WTC11 (cell line): Measurements from ENCODE around the gene GPS2. TPM values are rescaled to one million over a fixed set of nuclear protein-coding genes. Genes with fewer than 3 reads are reported as not detected.

Experiments used
- ATAC-seq: fragments of 200-7000 bp; cut with Tn5 transposase; 2 replicates; pipeline ENCODE4 v1.10.0; 2021; ENCODE audit warnings: mild to moderate bottlenecking, moderate library complexity
- CTCF ChIA-PET: fragments of 300-600 bp; sonication (Branson Sonifier 250); formaldehyde crosslinking; loops from one replicate; lab custom pipeline; 2021; ENCODE audit warnings: antibody characterized with exemption; lab: Charles Lee
- POLR2A ChIA-PET: fragments of 350-600 bp; sonication (Branson Sonifier 250); formaldehyde crosslinking; loops from one replicate; lab custom pipeline; 2021; ENCODE audit warnings: antibody characterized with exemption; lab: Charles Lee
- DNase-seq: peaks from one replicate; pipeline ENCODE4 v3.0.0; 2021; ENCODE audit warnings: low spot score
- H3K27ac Mint-ChIP-seq: 2 replicates; pipeline ENCODE4 v1.8.0; 2021; ENCODE audit warnings: mixed read lengths
- H3K27me3 Mint-ChIP-seq: 2 replicates; pipeline ENCODE4 v1.8.0; 2021; ENCODE audit warnings: low read depth, mild to moderate bottlenecking, moderate library complexity, mixed read lengths
- H3K36me3 Mint-ChIP-seq: 2 replicates; pipeline ENCODE4 v1.8.0; 2021; ENCODE audit warnings: mixed read lengths
- H3K4me1 Mint-ChIP-seq: 2 replicates; pipeline ENCODE4 v1.8.0; 2022; ENCODE audit warnings: mixed read lengths
- H3K4me3 Mint-ChIP-seq: 2 replicates; pipeline ENCODE4 v1.8.0; 2021; ENCODE audit warnings: mild to moderate bottlenecking, moderate library complexity, mixed read lengths
- H3K9me3 Mint-ChIP-seq: 2 replicates; pipeline ENCODE4 v1.8.0; 2021; ENCODE audit warnings: mixed read lengths
- AR ChIP-seq: fragments of 250-450 bp; sonication (Bioruptor Pico); IDR thresholded peaks from 2 replicates; pipeline ENCODE4 v1.9.0; 2021; ENCODE audit warnings: mild to moderate bottlenecking
- CBFB ChIP-seq: sonication (generic); formaldehyde crosslinking; IDR thresholded peaks from 2 replicates; pipeline ENCODE4 v1.8.1; 2022; ENCODE audit warnings: mild to moderate bottlenecking, low read depth, missing genetic modification reagents
- CTCF ChIP-seq: fragments of 200-600 bp; IDR thresholded peaks from 2 replicates; pipeline ENCODE4 v1.8.0; 2022; ENCODE audit warnings: antibody characterized with exemption
- E2F4 ChIP-seq: sonication (generic); formaldehyde crosslinking; IDR thresholded peaks from 2 replicates; pipeline ENCODE4 v1.8.1; 2022; ENCODE audit warnings: low read depth, mild to moderate bottlenecking, moderate library complexity, missing genetic modification reagents, borderline replicate concordance
- ESRRA ChIP-seq: sonication (generic); formaldehyde crosslinking; IDR thresholded peaks from 2 replicates; pipeline ENCODE4 v1.8.1; 2022; ENCODE audit warnings: mild to moderate bottlenecking, missing genetic modification reagents, borderline replicate concordance
- FOXP1 ChIP-seq: sonication (generic); formaldehyde crosslinking; IDR thresholded peaks from 2 replicates; pipeline ENCODE4 v1.8.0; 2022; ENCODE audit warnings: missing genetic modification reagents, mild to moderate bottlenecking, moderate library complexity, borderline replicate concordance
- HMGXB4 ChIP-seq: sonication (generic); formaldehyde crosslinking; IDR thresholded peaks from 2 replicates; pipeline ENCODE4 v1.8.1; 2023; ENCODE audit warnings: mild to moderate bottlenecking, moderate library complexity, missing genetic modification reagents
- IRF1 ChIP-seq: sonication (generic); formaldehyde crosslinking; IDR thresholded peaks from 2 replicates; pipeline ENCODE4 v1.8.0; 2023; ENCODE audit warnings: missing genetic modification reagents
- JAZF1 ChIP-seq: fragments of 250-450 bp; sonication (Bioruptor Pico); IDR thresholded peaks from 2 replicates; pipeline ENCODE4 v1.9.0; 2021; ENCODE audit warnings: moderate library complexity, mild to moderate bottlenecking, inconsistent platforms
- MLX ChIP-seq: sonication (generic); formaldehyde crosslinking; IDR thresholded peaks from 2 replicates; pipeline ENCODE4 v1.8.1; 2023; ENCODE audit warnings: mild to moderate bottlenecking, missing genetic modification reagents, moderate library complexity
- SP1 ChIP-seq: sonication (generic); formaldehyde crosslinking; conservative IDR thresholded peaks from 2 replicates; pipeline ENCODE4 v1.8.1; 2022; ENCODE audit warnings: missing genetic modification reagents
- ZNF232 ChIP-seq: sonication (generic); formaldehyde crosslinking; IDR thresholded peaks from 2 replicates; pipeline ENCODE4 v1.8.0; 2022; ENCODE audit warnings: mild to moderate bottlenecking, missing genetic modification reagents
- ZNF263 ChIP-seq: sonication (generic); formaldehyde crosslinking; IDR thresholded peaks from 2 replicates; pipeline ENCODE4 v1.8.1; 2022; ENCODE audit warnings: low read depth, mild to moderate bottlenecking, moderate library complexity, missing genetic modification reagents
- ZNF416 ChIP-seq: fragments of 250-450 bp; sonication (Bioruptor Pico); IDR thresholded peaks from 2 replicates; pipeline ENCODE4 v1.9.0; 2021; ENCODE audit warnings: mild to moderate bottlenecking, inconsistent platforms
- ZSCAN18 ChIP-seq: fragments of 250-450 bp; sonication (Bioruptor Pico); IDR thresholded peaks from 2 replicates; pipeline ENCODE4 v2.1.2; 2022; ENCODE audit warnings: mild to moderate bottlenecking, moderate library complexity
- total RNA-seq: library from RNA; stranded (reverse); gene quantifications from 3 replicates; pipeline ENCODE4 v1.2.3, GENCODE V29; 2021

GPS2 gene
- total RNA-seq, 1 experiment from 2014 or later, result 55.9 TPM

- TF ChIP-seq HMGXB4 (CRISPR knock-in tag) (no peak), FOXP1 (CRISPR knock-in tag) (no peak)
These were observed 7.5 kb upstream of the GPS2 start (continued) for GRCh38 chr17:7322520-7323194.

GRCh38 chr17:7321466-7321865 lies 6.3 kb upstream of the GPS2 start:
- Mint-ChIP-seq H3K27me3 (no peaks in the 10 kb centered on the region), H3K36me3 (peaks cover 53% of the 10 kb centered on the region), H3K4me1 (no peaks in the 10 kb centered on the region), H3K9me3 (no peaks in the 10 kb centered on the region), H3K4me3 (no peak overlapping the region), H3K27ac (no peak overlapping the region)
- POLR2A ChIA-PET, result interaction anchor here (1.6 kb wide), 1 partner anchor 8 kb away, joined by 6 read pairs; the partner anchor contains the start of gene NEURL4
- ATAC-seq (no peak), DNase-seq (no peak)
- CTCF ChIA-PET, result no interaction called here
- TF ChIP-seq MLX (no peak), SP1 (no peak), E2F4 (no peak), ZNF416 (no peak)
- TF ChIP-seq, all 79 proteins: peak for 0

GRCh38 chr17:7318121-7318860 lies 3.1 kb upstream of the GPS2 start:
- ATAC-seq (no peak), DNase-seq (no peak)
- Mint-ChIP-seq H3K27me3 (no peaks in the 10 kb centered on the region), H3K4me1 (peaks cover 12% of the 10 kb centered on the region), H3K36me3 (peaks cover 47% of the 10 kb centered on the region), H3K27ac (no peak overlapping the region), H3K4me3 (no peak overlapping the region), H3K9me3 (no peaks in the 10 kb centered on the region)
- no peak for TF ChIP-seq CTCF
- no peak for TF ChIP-seq IRF1 (CRISPR knock-in tag)
- TF ChIP-seq ESRRA (CRISPR knock-in tag), result no peak
- TF ChIP-seq ZSCAN18 (CRISPR knock-in tag), result no peak
- TF ChIP-seq ZNF232 (CRISPR knock-in tag), result no peak
- no peak for TF ChIP-seq AR (CRISPR knock-in tag)
- TF ChIP-seq JAZF1 (CRISPR knock-in tag), result no peak
- no peak for TF ChIP-seq CBFB (CRISPR knock-in tag)
- no peak for TF ChIP-seq ZNF263
- POLR2A ChIA-PET, result no interaction called here
- CTCF ChIA-PET, result no interaction called here
